ENCODE data around the gene MAOB. TPM values are rescaled to one million over a fixed set of nuclear protein-coding genes. Genes with fewer than 3 reads are reported as not detected.

Gene MAOB
- total RNA-seq, 1 experiment from 2014 or later = not detected

GRCh38 chrX:43860646-43861370 is 21.4 kb downstream of the MAOB start:
- no peaks in the 10 kb centered on the region for H3K9me3 Mint-ChIP-seq (ENCODE audit: unreplicated experiment)
- no peak for TF ChIP-seq CTCF (IDR thresholded peaks at IDR 0.05; ENCODE audit: unreplicated experiment)
- BruUV-seq (replicated peaks) = no TSS peak
- peaks cover 12% of the 10 kb centered on the region for H3K27me3 Mint-ChIP-seq (ENCODE audit: insufficient read depth, unreplicated experiment)
- POLR2A ChIA-PET = interaction anchor here (1.1 kb wide), 1 partner anchor 22 kb away, joined by 3 read pairs; no protein-coding TSS in a partner anchor
- intact Hi-C loops (cut with micrococcal nuclease) = no loop called here
- peak; percentile 60 for DNase-seq (ENCODE audit: unreplicated experiment)
- no peaks in the 10 kb centered on the region for H3K36me3 Mint-ChIP-seq (ENCODE audit: insufficient read depth, unreplicated experiment)
- no peak overlapping the region for H3K27ac Mint-ChIP-seq (ENCODE audit: low read depth, unreplicated experiment)
- no peak overlapping the region for H3K4me3 Mint-ChIP-seq (ENCODE audit: unreplicated experiment)
- no peaks in the 10 kb centered on the region for H3K4me1 Mint-ChIP-seq (ENCODE audit: insufficient read depth, unreplicated experiment)
- CTCF ChIA-PET = interaction anchor here (1.2 kb wide), 1 partner anchor 25 kb away, joined by 4 read pairs; no protein-coding TSS in a partner anchor

- BruUV-seq (replicated peaks) = no TSS peak
- intact Hi-C loops (cut with micrococcal nuclease) = no loop called here
- no peak for TF ChIP-seq CTCF (IDR thresholded peaks at IDR 0.05; ENCODE audit: unreplicated experiment)
- CTCF ChIA-PET = no interaction called here
- Mint-ChIP-seq H3K27ac (ENCODE audit: low read depth, unreplicated experiment) (no peak overlapping the region), H3K36me3 (ENCODE audit: insufficient read depth, unreplicated experiment) (no peaks in the 10 kb centered on the region), H3K27me3 (ENCODE audit: insufficient read depth, unreplicated experiment) (peaks cover 60% of the 10 kb centered on the region), H3K4me3 (ENCODE audit: unreplicated experiment) (no peak overlapping the region), H3K4me1 (ENCODE audit: insufficient read depth, unreplicated experiment) (no peaks in the 10 kb centered on the region), H3K9me3 (ENCODE audit: unreplicated experiment) (no peaks in the 10 kb centered on the region)
- POLR2A ChIA-PET = no interaction called here
- DNase-seq (ENCODE audit: unreplicated experiment) = peak; percentile 30
Measured at GRCh38 chrX:43853225-43853828, 28.9 kb downstream of the MAOB start.

DNA sequence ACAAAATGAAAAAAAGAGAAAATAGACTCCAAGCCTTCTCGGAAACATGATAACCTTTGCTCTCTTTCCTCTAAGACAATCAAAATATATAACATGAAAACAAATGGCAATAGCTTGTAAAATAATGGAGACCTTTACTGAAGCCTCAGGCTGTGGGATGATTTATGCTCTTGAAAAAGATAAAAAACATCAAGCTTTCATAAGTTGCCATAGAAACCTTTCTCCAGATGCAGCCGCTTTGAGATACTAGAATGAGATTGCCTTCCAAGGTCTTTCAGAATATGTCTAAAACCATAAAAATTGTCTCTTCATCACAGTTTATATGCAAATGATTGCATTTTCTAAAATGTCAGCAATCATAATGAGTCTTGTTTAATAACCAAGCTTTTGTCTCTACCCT is 31.6 kb downstream of the MAOB start:
- DNase-seq (ENCODE audit: unreplicated experiment) = no peak
- H3K9me3 Mint-ChIP-seq (ENCODE audit: unreplicated experiment) = no peaks in the 10 kb centered on the region
- BruUV-seq (replicated peaks) = no TSS peak

More for the DNA sequence above, 31.6 kb downstream of the MAOB start:
- ChIA-PET CTCF (no interaction called here), POLR2A (no interaction called here)
- Mint-ChIP-seq H3K4me3 (ENCODE audit: unreplicated experiment) (no peak overlapping the region), H3K4me1 (ENCODE audit: insufficient read depth, unreplicated experiment) (no peaks in the 10 kb centered on the region), H3K36me3 (ENCODE audit: insufficient read depth, unreplicated experiment) (no peaks in the 10 kb centered on the region), H3K27ac (ENCODE audit: low read depth, unreplicated experiment) (no peak overlapping the region), H3K27me3 (ENCODE audit: insufficient read depth, unreplicated experiment) (peaks cover 60% of the 10 kb centered on the region)
- intact Hi-C loops (cut with micrococcal nuclease) = no loop called here
- no peak for TF ChIP-seq CTCF (IDR thresholded peaks at IDR 0.05; ENCODE audit: unreplicated experiment)

All from MCF 10A (cell line).